ENCODE results near the gene CLCN2. TPM values are rescaled to one million over a fixed set of nuclear protein-coding genes. Genes with fewer than 3 reads are reported as not detected.

CLCN2 gene
- total RNA-seq, 1 experiment from 2014 or later: 22.6 TPM

DNA sequence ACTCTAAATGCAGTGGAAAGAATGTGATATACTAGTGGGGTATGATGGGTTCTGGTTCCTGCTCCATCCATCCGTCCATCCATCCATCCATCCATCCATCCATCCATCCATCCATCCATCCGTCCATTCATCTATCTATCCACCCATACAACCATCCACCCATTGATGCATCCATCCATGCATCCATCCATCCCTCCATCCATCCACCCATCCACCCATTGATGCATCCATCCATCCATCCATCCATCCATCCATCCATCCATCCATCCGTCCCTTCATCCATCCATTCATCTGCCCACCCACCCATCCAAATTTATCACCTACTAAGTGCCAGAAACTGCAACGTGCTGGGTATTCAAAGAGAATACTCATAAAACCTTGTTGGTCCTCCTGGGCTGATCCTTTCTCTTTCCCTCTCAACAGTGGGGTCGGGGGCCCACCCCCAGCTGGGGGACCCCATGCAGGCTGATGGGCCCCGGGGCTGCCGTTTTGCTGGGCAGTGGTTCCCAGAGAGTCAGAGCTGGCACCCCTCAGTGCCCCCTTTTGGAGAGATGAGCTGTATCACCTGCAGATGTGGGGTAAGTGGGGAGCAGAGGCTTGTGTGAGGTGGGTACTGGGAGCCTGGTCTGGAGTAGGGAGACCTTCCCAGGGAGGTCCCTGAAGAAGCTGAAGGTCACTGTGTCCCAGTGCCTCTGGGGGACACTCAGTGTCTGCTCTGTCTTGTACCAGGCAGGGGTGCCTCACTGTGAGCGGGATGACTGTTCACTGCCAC is 26.9 kb upstream of the CLCN2 start (continued):
- TF ChIP-seq PRDM15 (CRISPR knock-in tag; IDR thresholded peaks at IDR 0.05) (no peak), NFYB (CRISPR knock-in tag; conservative IDR thresholded peaks at IDR 0.05; ENCODE audit: low read depth) (no peak), ZNF317 (CRISPR knock-in tag; IDR thresholded peaks at IDR 0.05; ENCODE audit: borderline replicate concordance, low read depth) (no peak), ZNF423 (CRISPR knock-in tag; IDR thresholded peaks at IDR 0.05) (no peak), TP53 (CRISPR knock-in tag; IDR thresholded peaks at IDR 0.05) (no peak), MYBL2 (CRISPR knock-in tag; IDR thresholded peaks at IDR 0.05) (no peak), ZBTB43 (CRISPR knock-in tag; IDR thresholded peaks at IDR 0.05) (no peak), IRF2 (CRISPR knock-in tag; IDR thresholded peaks at IDR 0.05; ENCODE audit: borderline replicate concordance, low read depth) (no peak), CBFB (CRISPR knock-in tag; IDR thresholded peaks at IDR 0.05; ENCODE audit: low read depth) (no peak)
- TF ChIP-seq, protein P1, sequence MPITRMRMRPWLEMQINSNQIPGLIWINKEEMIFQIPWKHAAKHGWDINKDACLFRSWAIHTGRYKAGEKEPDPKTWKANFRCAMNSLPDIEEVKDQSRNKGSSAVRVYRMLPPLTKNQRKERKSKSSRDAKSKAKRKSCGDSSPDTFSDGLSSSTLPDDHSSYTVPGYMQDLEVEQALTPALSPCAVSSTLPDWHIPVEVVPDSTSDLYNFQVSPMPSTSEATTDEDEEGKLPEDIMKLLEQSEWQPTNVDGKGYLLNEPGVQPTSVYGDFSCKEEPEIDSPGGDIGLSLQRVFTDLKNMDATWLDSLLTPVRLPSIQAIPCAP (CRISPR knock-in tag; IDR thresholded peaks at IDR 0.05): no peak

- Mint-ChIP-seq H3K27me3 (ENCODE audit: low read depth) (peaks cover 18% of the 10 kb centered on the region), H3K4me3 (no peak overlapping the region), H3K9me3 (no peaks in the 10 kb centered on the region), H3K27ac (no peak overlapping the region), H3K4me1 (peaks cover 4% of the 10 kb centered on the region; the same call in 1 of the 2 replicates), H3K36me3 (no peaks in the 10 kb centered on the region)
- POLR2A ChIA-PET: no interaction called here
- CTCF ChIA-PET: interaction anchor here (4.7 kb wide), 1 partner anchor 16 kb away, joined by 30 read pairs; no protein-coding TSS in a partner anchor
- ATAC-seq (no peak), DNase-seq (ENCODE audit: low spot score) (no peak)
- no peak for TF ChIP-seq NFE2L1 (CRISPR knock-in tag; IDR thresholded peaks at IDR 0.05)
- TF ChIP-seq, protein P2, sequence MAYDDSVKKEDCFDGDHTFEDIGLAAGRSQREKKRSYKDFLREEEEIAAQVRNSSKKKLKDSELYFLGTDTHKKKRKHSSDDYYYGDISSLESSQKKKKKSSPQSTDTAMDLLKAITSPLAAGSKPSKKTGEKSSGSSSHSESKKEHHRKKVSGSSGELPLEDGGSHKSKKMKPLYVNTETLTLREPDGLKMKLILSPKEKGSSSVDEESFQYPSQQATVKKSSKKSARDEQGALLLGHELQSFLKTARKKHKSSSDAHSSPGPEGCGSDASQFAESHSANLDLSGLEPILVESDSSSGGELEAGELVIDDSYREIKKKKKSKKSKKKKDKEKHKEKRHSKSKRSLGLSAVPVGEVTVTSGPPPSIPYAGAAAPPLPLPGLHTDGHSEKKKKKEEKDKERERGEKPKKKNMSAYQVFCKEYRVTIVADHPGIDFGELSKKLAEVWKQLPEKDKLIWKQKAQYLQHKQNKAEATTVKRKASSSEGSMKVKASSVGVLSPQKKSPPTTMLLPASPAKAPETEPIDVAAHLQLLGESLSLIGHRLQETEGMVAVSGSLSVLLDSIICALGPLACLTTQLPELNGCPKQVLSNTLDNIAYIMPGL (CRISPR knock-in tag; IDR thresholded peaks at IDR 0.05): no peak
- no peak for TF ChIP-seq GABPB1 (CRISPR knock-in tag; IDR thresholded peaks at IDR 0.05)
- TF ChIP-seq FOXJ3 (CRISPR knock-in tag; IDR thresholded peaks at IDR 0.05; ENCODE audit: borderline replicate concordance): no peak
- TF ChIP-seq, protein P3, sequence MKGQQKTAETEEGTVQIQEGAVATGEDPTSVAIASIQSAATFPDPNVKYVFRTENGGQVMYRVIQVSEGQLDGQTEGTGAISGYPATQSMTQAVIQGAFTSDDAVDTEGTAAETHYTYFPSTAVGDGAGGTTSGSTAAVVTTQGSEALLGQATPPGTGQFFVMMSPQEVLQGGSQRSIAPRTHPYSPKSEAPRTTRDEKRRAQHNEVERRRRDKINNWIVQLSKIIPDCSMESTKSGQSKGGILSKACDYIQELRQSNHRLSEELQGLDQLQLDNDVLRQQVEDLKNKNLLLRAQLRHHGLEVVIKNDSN (CRISPR knock-in tag; IDR thresholded peaks at IDR 0.05): no peak
- no peak for TF ChIP-seq ELF4 (CRISPR knock-in tag; IDR thresholded peaks at IDR 0.05; ENCODE audit: low read depth)
- no peak for TF ChIP-seq RORB (CRISPR knock-in tag; IDR thresholded peaks at IDR 0.05)
- TF ChIP-seq, protein P4, sequence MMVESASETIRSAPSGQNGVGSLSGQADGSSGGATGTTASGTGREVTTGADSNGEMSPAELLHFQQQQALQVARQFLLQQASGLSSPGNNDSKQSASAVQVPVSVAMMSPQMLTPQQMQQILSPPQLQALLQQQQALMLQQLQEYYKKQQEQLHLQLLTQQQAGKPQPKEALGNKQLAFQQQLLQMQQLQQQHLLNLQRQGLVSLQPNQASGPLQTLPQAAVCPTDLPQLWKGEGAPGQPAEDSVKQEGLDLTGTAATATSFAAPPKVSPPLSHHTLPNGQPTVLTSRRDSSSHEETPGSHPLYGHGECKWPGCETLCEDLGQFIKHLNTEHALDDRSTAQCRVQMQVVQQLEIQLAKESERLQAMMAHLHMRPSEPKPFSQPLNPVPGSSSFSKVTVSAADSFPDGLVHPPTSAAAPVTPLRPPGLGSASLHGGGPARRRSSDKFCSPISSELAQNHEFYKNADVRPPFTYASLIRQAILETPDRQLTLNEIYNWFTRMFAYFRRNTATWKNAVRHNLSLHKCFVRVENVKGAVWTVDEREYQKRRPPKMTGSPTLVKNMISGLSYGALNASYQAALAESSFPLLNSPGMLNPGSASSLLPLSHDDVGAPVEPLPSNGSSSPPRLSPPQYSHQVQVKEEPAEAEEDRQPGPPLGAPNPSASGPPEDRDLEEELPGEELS (CRISPR knock-in tag; IDR thresholded peaks at IDR 0.05): no peak
- TF ChIP-seq, protein P5, sequence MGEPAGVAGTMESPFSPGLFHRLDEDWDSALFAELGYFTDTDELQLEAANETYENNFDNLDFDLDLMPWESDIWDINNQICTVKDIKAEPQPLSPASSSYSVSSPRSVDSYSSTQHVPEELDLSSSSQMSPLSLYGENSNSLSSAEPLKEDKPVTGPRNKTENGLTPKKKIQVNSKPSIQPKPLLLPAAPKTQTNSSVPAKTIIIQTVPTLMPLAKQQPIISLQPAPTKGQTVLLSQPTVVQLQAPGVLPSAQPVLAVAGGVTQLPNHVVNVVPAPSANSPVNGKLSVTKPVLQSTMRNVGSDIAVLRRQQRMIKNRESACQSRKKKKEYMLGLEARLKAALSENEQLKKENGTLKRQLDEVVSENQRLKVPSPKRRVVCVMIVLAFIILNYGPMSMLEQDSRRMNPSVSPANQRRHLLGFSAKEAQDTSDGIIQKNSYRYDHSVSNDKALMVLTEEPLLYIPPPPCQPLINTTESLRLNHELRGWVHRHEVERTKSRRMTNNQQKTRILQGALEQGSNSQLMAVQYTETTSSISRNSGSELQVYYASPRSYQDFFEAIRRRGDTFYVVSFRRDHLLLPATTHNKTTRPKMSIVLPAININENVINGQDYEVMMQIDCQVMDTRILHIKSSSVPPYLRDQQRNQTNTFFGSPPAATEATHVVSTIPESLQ (CRISPR knock-in tag; IDR thresholded peaks at IDR 0.05): no peak
- TF ChIP-seq, protein P6, sequence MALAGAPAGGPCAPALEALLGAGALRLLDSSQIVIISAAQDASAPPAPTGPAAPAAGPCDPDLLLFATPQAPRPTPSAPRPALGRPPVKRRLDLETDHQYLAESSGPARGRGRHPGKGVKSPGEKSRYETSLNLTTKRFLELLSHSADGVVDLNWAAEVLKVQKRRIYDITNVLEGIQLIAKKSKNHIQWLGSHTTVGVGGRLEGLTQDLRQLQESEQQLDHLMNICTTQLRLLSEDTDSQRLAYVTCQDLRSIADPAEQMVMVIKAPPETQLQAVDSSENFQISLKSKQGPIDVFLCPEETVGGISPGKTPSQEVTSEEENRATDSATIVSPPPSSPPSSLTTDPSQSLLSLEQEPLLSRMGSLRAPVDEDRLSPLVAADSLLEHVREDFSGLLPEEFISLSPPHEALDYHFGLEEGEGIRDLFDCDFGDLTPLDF (CRISPR knock-in tag; IDR thresholded peaks at IDR 0.05): no peak
- no peak for TF ChIP-seq ZBTB21 (CRISPR knock-in tag; IDR thresholded peaks at IDR 0.05; ENCODE audit: borderline replicate concordance)
Observed at GRCh38 chr3:184387174-184387714, 25.8 kb upstream of the CLCN2 start.
